Activated naive CD4-positive, alpha-beta T cell (primary cell): ENCODE data around the gene CTXN3.

Experiments used
- DNase-seq, 4 experiments: peaks; one replicate each; lab custom pipeline; 2025; lab: John Stamatoyannopoulos, UW

Gene CTXN3

GRCh38 chr5:127649018-127649439 lies at the start of gene CTXN3:
TSS of gene CTXN3 (plus strand) at chr5:127649082. CDS start at chr5:127657522, 8,440 bp downstream.
- no peak for DNase-seq

GRCh38 chr5:127599320-127599719 lies 49.6 kb upstream of the CTXN3 start:
- DNase-seq = no peak

GRCh38 chr5:127599847-127600246 lies 49.0 kb upstream of the CTXN3 start:
- DNase-seq = no peak

- no peak for DNase-seq
Observed at GRCh38 chr5:127601111-127601510, 47.8 kb upstream of the CTXN3 start.

- no peak for DNase-seq
Observed at GRCh38 chr5:127601601-127602000, 47.3 kb upstream of the CTXN3 start.

- no peak for DNase-seq
Observed at GRCh38 chr5:127602481-127602880, 46.4 kb upstream of the CTXN3 start.

GRCh38 chr5:127602896-127603844 lies 45.7 kb upstream of the CTXN3 start:
- no peak for DNase-seq

GRCh38 chr5:127608077-127608660 lies 40.7 kb upstream of the CTXN3 start:
- no peak for DNase-seq

- no peak for DNase-seq
Observed at GRCh38 chr5:127609011-127609410, 39.9 kb upstream of the CTXN3 start.

GRCh38 chr5:127609957-127610356 lies 38.9 kb upstream of the CTXN3 start:
- DNase-seq = no peak

GRCh38 chr5:127612441-127613141 lies 36.3 kb upstream of the CTXN3 start:
- no peak for DNase-seq

GRCh38 chr5:127615916-127616315 lies 33.0 kb upstream of the CTXN3 start:
- DNase-seq = no peak

- no peak for DNase-seq
Observed at GRCh38 chr5:127619908-127620479, 28.9 kb upstream of the CTXN3 start.

- no peak for DNase-seq
Observed at GRCh38 chr5:127621601-127622325, 27.1 kb upstream of the CTXN3 start.

- no peak for DNase-seq
Observed at GRCh38 chr5:127634007-127634406, 14.9 kb upstream of the CTXN3 start.

- no peak for DNase-seq
Observed at GRCh38 chr5:127639828-127640227, 9.1 kb upstream of the CTXN3 start.

GRCh38 chr5:127642949-127643348 lies 5.9 kb upstream of the CTXN3 start:
- no peak for DNase-seq

- DNase-seq = no peak
Observed at GRCh38 chr5:127643607-127644006, 5.3 kb upstream of the CTXN3 start.

- DNase-seq = no peak
Observed at GRCh38 chr5:127645300-127645726, 3.6 kb upstream of the CTXN3 start.

GRCh38 chr5:127647361-127647958 lies 1.4 kb upstream of the CTXN3 start:
- no peak for DNase-seq

- DNase-seq = no peak
Observed at GRCh38 chr5:127650022-127650421, 1.1 kb downstream of the CTXN3 start.
